Smooth muscle cell (in vitro differentiated cells): ENCODE data around the gene CLEC3A. TPM values are rescaled to one million over a fixed set of nuclear protein-coding genes. Genes with fewer than 3 reads are reported as not detected.

ENCODE experiments used
- DNase-seq: peaks from one replicate; lab custom pipeline; 2025; ENCODE audit not compliant: unreplicated experiment; lab: John Stamatoyannopoulos, UW
- H2AFZ ChIP-seq: fragments of 200-600 bp; sonication (generic); 2 replicates; pipeline ENCODE4 v1.6.0; 2016; ENCODE audit warnings: antibody characterized with exemption, low read depth, mild to moderate bottlenecking
- H3F3A ChIP-seq: fragments of 200-600 bp; sonication (generic); 2 replicates; pipeline ENCODE4 v1.6.0; 2017; ENCODE audit warnings: antibody characterized with exemption, low read depth
- H3K27ac ChIP-seq: fragments of 200-600 bp; sonication (generic); 2 replicates; pipeline ENCODE4 v1.5.1; 2016; ENCODE audit warnings: low read depth, mild to moderate bottlenecking
- H3K27me3 ChIP-seq: fragments of 200-600 bp; sonication (generic); 2 replicates; pipeline ENCODE4 v1.6.1; 2016; ENCODE audit warnings: low read depth, mild to moderate bottlenecking
- H3K36me3 ChIP-seq: fragments of 200-600 bp; sonication (generic); 2 replicates; pipeline ENCODE4 v1.5.1; 2016; ENCODE audit warnings: low read depth
- H3K4me1 ChIP-seq: fragments of 200-600 bp; sonication (generic); 2 replicates; pipeline ENCODE4 v1.5.1; 2016; ENCODE audit warnings: low read depth
- H3K4me2 ChIP-seq: fragments of 200-600 bp; sonication (generic); 2 replicates; pipeline ENCODE4 v1.6.0; 2016; ENCODE audit warnings: mild to moderate bottlenecking
- H3K4me3 ChIP-seq: fragments of 200-600 bp; sonication (generic); 2 replicates; pipeline ENCODE4 v1.5.1; 2016; ENCODE audit warnings: mild to moderate bottlenecking
- H3K79me2 ChIP-seq: fragments of 200-600 bp; sonication (generic); 2 replicates; pipeline ENCODE4 v1.6.0; 2016; ENCODE audit warnings: low read depth, mild to moderate bottlenecking
- H3K9ac ChIP-seq: fragments of 200-600 bp; sonication (generic); 2 replicates; pipeline ENCODE4 v1.6.0; 2016; ENCODE audit warnings: low read depth
- H3K9me3 ChIP-seq: fragments of 200-600 bp; sonication (generic); replicated peaks from 2 replicates; pipeline ENCODE4 v1.5.1; 2016; ENCODE audit warnings: low read depth
- H4K20me1 ChIP-seq: fragments of 200-600 bp; sonication (generic); 2 replicates; pipeline ENCODE4 v1.6.0; 2016; ENCODE audit warnings: low read depth
- WGBS: methylation state at CpG from one replicate; pipeline ENCODE4 v1.1.7; 2016; ENCODE audit warnings: low lambda C conversion rate; 5-methylcytosine and 5-hydroxymethylcytosine counted together
- polyA plus RNA-seq: library from polyadenylated mRNA; unstranded; fragments of >200 nt; fragmentation: Nextera tagmentation; extraction: Ambion mirVana; gene quantifications from 2 replicates; pipeline ENCODE4 v1.2.1, GENCODE V29; 2016
- total RNA-seq: library from RNA; depleted of rRNA; stranded (reverse); fragments of >200 nt; gene quantifications from 2 replicates; pipeline ENCODE4 v1.2.3, GENCODE V29; 2014
- TF ChIP-seq, protein P1 (sequence below): fragments of 200-600 bp; sonication (generic); IDR thresholded peaks from 2 replicates; pipeline ENCODE4 v1.5.1; 2017; ENCODE audit warnings: borderline replicate concordance, mild to moderate bottlenecking, antibody characterized with exemption; ENCODE audit not compliant: insufficient read depth, poor library complexity, severe bottlenecking

CLEC3A gene
- total and polyA plus RNA-seq, 2 experiments from 2014 or later = 1.2 to 3.0 TPM

DNA sequence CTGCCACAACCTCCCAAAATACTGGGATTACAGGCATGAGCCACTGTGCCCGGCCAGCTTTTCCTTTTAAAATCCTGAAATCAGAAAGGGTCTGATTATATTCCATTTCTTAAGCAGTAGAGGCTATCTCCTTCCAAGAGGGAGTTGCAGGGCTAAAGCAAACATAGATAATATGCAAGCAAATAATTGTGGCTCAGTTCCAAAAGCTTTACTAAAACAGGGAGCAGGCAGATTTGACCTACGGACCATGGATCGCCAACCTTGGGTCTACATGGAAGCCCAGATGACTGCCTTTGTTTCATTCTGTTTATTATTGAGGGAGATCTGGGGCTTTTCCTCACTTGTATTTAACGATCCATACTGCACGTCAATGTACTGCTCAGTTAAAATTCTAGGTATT, 38.5 kb downstream of the CLEC3A start:
- Histone ChIP-seq H3K4me1 (no peaks in the 10 kb centered on the region), H2AFZ (no peak overlapping the region), H3F3A (no peaks in the 10 kb centered on the region), H3K4me3 (no peak overlapping the region), H3K36me3 (no peaks in the 10 kb centered on the region), H3K4me2 (no peak overlapping the region), H3K79me2 (no peaks in the 10 kb centered on the region), H3K27me3 (peaks cover 13% of the 10 kb centered on the region), H3K27ac (no peak overlapping the region), H3K9me3 (no peaks in the 10 kb centered on the region), H4K20me1 (no peaks in the 10 kb centered on the region), H3K9ac (no peak overlapping the region)
- 88% methylated on average over 5 of the region's 5 CpGs for WGBS
- TF ChIP-seq, protein P1, sequence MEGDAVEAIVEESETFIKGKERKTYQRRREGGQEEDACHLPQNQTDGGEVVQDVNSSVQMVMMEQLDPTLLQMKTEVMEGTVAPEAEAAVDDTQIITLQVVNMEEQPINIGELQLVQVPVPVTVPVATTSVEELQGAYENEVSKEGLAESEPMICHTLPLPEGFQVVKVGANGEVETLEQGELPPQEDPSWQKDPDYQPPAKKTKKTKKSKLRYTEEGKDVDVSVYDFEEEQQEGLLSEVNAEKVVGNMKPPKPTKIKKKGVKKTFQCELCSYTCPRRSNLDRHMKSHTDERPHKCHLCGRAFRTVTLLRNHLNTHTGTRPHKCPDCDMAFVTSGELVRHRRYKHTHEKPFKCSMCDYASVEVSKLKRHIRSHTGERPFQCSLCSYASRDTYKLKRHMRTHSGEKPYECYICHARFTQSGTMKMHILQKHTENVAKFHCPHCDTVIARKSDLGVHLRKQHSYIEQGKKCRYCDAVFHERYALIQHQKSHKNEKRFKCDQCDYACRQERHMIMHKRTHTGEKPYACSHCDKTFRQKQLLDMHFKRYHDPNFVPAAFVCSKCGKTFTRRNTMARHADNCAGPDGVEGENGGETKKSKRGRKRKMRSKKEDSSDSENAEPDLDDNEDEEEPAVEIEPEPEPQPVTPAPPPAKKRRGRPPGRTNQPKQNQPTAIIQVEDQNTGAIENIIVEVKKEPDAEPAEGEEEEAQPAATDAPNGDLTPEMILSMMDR = no peak
- no peak for DNase-seq

- Histone ChIP-seq H3F3A (no peaks in the 10 kb centered on the region), H3K9ac (no peak overlapping the region), H3K4me2 (peak overlapping the region; percentile 56), H3K9me3 (no peaks in the 10 kb centered on the region), H2AFZ (no peak overlapping the region), H3K27ac (peak overlapping the region; percentile 27), H3K4me3 (no peak overlapping the region), H3K4me1 (no peaks in the 10 kb centered on the region), H4K20me1 (no peaks in the 10 kb centered on the region), H3K36me3 (no peaks in the 10 kb centered on the region), H3K27me3 (peaks cover 3% of the 10 kb centered on the region), H3K79me2 (no peaks in the 10 kb centered on the region)
- WGBS = 18% methylated on average over 4 of the region's 4 CpGs
- DNase-seq = no peak
- TF ChIP-seq, protein P1 = no peak
Observed at GRCh38 chr16:78065319-78065718, 43.0 kb downstream of the CLEC3A start.

GRCh38 chr16:78069913-78070312, 47.6 kb downstream of the CLEC3A start:
- Histone ChIP-seq H4K20me1 (no peaks in the 10 kb centered on the region), H3K79me2 (no peaks in the 10 kb centered on the region), H3K27ac (no peak overlapping the region), H3K4me2 (no peak overlapping the region), H3F3A (no peaks in the 10 kb centered on the region), H2AFZ (no peak overlapping the region), H3K4me3 (no peak overlapping the region), H3K9me3 (no peaks in the 10 kb centered on the region), H3K4me1 (no peaks in the 10 kb centered on the region), H3K27me3 (peaks cover 37% of the 10 kb centered on the region), H3K36me3 (no peaks in the 10 kb centered on the region), H3K9ac (no peak overlapping the region)
- TF ChIP-seq, protein P1 = no peak
- no peak for DNase-seq
- 67% methylated on average over 5 of the region's 5 CpGs for WGBS

- peaks cover 54% of the 10 kb centered on the region for H3K27me3 ChIP-seq
- H2AFZ ChIP-seq = no peak overlapping the region
- no peak overlapping the region for H3K9ac ChIP-seq
- DNase-seq = no peak
- H3K4me3 ChIP-seq = no peak overlapping the region
- no peaks in the 10 kb centered on the region for H3K79me2 ChIP-seq
- H3K4me1 ChIP-seq = no peaks in the 10 kb centered on the region
- 8% methylated on average over 5 of the region's 5 CpGs for WGBS
- H3K9me3 ChIP-seq = no peaks in the 10 kb centered on the region
- H3F3A ChIP-seq = no peaks in the 10 kb centered on the region
- TF ChIP-seq, protein P1 = no peak
- H4K20me1 ChIP-seq = no peaks in the 10 kb centered on the region
- no peak overlapping the region for H3K27ac ChIP-seq
- H3K36me3 ChIP-seq = no peaks in the 10 kb centered on the region
- no peak overlapping the region for H3K4me2 ChIP-seq
Observed at GRCh38 chr16:78072275-78072674, 49.9 kb downstream of the CLEC3A start.
